Activated T-cell treated with anti-CD3 and anti-CD28 coated beads for 1 hour (primary cell): Measurements from ENCODE around the gene AREG.
"Not testable (repeated sequence)": the region's sequence is repeated elsewhere in the genome, so short reads cannot be mapped to it uniquely, and the experiment has no call there.

Source experiments
- DNase-seq: peaks from one replicate; pipeline ENCODE4 v3.0.0-alpha.2; 2020; ENCODE audit warnings: low read depth

The AREG gene, protein sequence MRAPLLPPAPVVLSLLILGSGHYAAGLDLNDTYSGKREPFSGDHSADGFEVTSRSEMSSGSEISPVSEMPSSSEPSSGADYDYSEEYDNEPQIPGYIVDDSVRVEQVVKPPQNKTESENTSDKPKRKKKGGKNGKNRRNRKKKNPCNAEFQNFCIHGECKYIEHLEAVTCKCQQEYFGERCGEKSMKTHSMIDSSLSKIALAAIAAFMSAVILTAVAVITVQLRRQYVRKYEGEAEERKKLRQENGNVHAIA

GRCh38 chr4:74444891-74445642 lies at the start of gene AREG:
Gene AREG (plus strand): TSS chr4:74445136. CDS start chr4:74445346, 210 bp downstream.
- peak; percentile 84 for DNase-seq

- DNase-seq, result no peak
Observed at GRCh38 chr4:74395633-74396032, 49.3 kb upstream of the AREG start.

DNA sequence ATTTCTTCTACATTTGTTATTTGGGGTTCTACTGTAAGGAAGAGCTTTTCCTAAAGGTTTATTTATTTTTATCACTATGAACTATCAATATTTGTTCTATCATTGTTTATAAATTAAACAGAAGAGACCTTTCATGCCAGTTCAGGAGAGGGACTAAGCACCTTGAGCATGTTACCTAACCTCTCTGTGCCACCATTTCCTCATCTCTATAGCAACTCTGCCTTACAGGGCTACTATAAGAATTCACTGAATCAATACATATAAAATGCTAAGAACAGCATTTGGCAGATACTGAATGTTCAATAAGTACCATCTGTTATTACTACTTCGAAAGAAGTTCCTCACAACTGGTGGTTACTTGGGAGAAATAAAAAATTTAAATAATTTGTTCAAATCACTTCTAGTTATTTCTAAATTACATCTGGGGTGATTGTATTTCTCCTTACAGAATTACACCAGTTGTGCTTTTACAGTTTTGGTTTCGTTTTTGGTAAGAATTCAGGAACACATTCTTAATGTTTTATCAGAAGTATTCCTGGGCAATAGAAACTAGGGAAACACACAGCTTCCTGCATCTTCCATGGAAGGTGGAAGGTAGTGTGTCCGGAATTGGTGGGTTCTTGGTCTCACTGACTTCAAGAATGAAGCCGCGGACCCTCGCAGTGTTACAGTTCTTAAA lies 47.0 kb upstream of the AREG start:
- no peak for DNase-seq

DNA sequence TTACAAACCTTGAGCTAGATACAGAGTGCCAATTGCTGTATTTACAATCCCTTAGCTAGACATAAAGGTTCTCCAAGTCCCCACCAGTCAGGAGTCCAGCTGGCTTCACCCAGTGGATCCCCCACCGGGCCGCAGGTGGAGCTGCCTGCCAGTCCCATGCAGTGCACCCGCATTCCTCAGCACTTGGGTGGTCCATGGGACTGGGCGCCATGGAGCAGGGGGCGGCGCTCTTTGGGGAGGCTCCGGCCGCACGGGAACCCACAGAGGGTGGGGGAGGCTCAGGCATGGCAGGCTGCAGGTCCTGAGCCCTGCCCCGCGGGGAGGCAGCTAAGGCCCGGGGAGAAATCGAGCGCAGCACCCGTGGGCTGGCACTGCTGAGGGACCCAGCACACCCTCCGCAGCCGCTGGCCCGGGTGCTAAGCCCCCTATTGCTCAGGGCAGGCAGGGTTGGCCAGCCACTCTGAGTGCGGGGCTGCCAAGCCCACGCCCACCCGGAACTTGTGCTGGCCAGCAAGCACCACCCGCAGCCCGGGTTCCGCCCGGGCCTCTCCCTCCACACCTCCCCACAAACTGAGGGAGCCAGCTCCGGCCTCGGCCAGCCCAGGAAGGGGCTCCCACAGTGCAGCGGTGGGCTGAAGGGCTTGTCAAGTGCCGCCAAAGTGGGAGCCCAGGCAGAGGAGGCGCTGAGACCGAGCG lies 45.9 kb upstream of the AREG start:
- not testable (repeated sequence) for DNase-seq

DNA sequence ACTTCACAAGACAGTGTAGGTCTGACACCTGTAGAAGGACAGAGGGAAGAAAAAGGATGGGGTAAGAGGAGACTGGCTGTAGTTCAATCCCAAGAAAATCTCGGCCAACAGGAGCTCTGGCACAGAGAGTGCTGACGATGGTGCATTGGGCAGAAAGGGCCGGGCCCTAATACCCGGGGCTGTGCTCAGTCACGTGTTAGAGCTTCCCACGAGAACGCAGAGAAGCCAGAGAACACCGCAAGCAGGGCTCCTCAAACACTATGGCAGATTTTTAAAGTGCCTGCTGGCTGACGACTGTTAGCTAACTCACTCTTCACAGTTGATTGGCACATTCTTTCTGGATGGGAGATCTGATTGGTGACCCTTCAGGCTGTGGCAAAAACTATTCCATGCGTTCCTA lies 44.5 kb upstream of the AREG start:
- DNase-seq, result no peak

DNA sequence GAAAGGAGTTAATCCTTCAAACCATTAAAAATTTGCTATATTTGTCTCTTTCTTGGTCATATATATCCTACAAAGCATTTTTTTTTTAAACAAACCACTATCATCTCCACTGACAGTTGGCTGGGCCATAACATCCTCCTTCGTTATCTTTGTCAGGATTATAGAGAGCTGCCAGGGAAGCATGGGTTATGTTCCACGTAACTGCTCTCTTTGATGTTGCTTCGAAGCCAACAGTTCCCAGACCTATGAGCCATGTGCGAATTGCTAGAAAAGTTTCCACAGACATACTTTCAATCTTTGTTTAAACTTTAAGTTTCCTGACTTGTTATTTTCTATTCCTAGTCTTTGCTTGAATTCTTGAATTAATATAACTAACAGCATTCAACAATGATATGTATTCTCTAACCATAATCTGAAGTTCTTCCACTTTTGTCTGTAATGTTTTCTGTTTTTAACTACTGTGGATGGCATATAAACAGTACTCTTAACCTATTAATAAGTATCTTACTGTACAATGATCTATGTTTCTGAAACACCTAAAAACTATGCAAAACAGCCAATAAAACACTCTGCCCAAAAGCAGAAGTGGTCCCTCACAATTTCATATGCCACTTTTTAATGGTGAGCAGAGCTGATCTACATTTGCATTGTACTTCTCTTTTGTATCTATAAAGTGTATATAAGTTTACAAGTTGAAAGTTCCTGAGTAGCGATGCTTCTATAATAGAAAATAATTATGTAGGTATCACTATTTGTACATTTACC lies 42.1 kb upstream of the AREG start:
- DNase-seq, result no peak

DNA sequence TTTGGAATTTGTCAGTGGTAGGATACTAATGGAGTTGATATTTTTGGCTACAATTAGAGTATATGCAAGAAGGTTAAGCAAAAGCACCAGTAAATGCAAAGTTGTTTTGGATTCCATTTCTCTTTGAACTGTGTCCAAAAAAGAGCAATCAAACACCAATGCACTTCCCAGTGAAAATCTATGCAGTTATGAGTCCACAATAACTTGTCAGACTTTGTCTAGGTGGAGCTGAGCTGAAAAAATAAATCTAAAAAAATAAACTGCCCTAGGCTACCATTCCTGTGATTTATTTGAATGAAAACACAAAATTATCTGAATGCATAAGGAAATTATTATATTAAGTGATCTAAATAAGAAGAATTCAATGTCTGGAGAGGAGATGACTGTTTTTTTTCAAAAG lies 37.0 kb upstream of the AREG start:
- DNase-seq, result no peak

GRCh38 chr4:74408639-74409038 lies 36.3 kb upstream of the AREG start:
- no peak for DNase-seq

GRCh38 chr4:74410272-74410671 lies 34.7 kb upstream of the AREG start:
- DNase-seq, result no peak

DNA sequence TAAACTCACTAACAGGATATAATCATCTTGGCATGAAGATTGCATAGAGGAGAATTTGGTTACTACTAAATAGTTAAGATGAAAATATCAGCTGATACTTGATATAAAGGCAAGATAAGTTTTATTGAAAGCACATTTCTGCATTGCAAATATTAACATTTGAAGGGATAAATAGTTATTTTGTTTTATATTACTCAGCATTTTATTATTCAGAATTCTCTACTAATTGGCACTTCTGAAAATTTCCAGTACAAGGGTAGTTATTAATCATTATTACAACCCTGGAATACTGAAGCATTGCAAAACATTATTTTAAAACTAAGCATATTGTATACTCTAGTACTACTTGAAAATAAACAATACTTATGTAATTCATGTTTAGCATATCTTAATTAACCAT lies 32.7 kb upstream of the AREG start:
- no peak for DNase-seq

- DNase-seq, result no peak
Observed at GRCh38 chr4:74413265-74413664, 31.7 kb upstream of the AREG start.

- DNase-seq, result no peak
Observed at GRCh38 chr4:74414149-74414809, 30.7 kb upstream of the AREG start.

GRCh38 chr4:74415602-74416300 lies 29.2 kb upstream of the AREG start:
- DNase-seq, result no peak

GRCh38 chr4:74418063-74418670 lies 26.8 kb upstream of the AREG start:
- no peak for DNase-seq

DNA sequence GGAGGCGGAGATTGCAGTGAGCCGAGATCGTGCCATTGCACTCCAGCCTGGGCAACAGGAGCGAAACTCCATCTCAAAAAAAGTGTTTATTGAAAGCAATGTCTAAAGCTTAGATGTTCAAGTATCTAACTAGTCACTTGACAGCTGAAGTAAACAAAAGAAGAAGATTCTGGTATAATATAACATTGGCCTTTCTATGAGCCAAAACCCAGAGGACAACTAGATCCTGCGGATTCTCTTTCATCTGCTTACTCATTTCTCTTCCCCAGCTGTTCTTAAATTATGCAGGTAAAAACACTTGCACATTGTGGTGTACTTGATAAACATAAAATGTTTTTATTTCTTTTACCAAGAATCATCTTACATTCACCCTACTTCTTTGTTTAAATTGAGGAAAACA lies 24.1 kb upstream of the AREG start:
- DNase-seq, result no peak

DNA sequence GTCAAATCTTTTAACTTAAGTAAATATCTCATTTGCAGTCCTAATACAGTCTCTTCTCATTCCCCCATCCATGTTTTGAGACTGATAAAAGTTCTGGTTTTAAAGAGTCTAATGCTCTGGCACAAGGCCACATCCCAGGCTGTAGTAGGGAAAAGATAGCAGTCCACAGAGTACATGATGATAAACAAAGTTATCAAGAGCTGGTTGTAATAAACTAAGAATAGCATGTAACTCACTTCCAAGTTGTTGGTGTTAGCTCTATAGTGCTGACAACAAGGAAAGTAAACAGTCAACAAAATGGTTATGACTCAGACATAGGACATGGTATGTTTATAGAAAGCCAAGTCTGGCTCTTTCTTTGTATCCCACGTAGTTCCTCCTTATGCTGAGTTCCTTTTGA lies 21.8 kb upstream of the AREG start:
- no peak for DNase-seq

- DNase-seq, result no peak
Observed at GRCh38 chr4:74424111-74424510, 20.8 kb upstream of the AREG start.

DNA sequence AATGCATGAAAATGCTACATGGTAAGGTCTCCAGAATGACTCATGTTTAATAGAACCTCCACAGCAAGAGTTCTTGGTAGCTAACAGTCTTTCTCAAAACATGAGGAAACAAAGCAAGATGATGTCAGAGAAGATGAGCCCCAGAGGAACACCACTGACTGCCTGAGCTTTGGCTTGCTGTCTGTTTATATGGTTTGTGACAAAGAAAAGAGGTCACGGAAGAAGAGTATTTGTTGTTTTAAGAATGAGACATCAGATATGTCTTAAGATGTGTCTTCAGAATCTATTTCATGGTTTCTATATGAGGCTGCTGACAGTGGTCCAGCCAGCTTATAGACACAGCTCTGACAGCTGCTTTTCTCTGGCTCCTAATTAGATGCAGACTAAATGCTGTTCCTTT lies 18.8 kb upstream of the AREG start:
- DNase-seq, result no peak

- DNase-seq, result no peak
Observed at GRCh38 chr4:74428276-74428675, 16.7 kb upstream of the AREG start.

- no peak for DNase-seq
Observed at GRCh38 chr4:74431113-74431826, 13.7 kb upstream of the AREG start.
